ENCODE data around the gene ZSWIM7.
"Not testable (repeated sequence)": the region's sequence is repeated elsewhere in the genome, so short reads cannot be mapped to it uniquely, and the experiment has no call there.

The ZSWIM7 gene

DNA sequence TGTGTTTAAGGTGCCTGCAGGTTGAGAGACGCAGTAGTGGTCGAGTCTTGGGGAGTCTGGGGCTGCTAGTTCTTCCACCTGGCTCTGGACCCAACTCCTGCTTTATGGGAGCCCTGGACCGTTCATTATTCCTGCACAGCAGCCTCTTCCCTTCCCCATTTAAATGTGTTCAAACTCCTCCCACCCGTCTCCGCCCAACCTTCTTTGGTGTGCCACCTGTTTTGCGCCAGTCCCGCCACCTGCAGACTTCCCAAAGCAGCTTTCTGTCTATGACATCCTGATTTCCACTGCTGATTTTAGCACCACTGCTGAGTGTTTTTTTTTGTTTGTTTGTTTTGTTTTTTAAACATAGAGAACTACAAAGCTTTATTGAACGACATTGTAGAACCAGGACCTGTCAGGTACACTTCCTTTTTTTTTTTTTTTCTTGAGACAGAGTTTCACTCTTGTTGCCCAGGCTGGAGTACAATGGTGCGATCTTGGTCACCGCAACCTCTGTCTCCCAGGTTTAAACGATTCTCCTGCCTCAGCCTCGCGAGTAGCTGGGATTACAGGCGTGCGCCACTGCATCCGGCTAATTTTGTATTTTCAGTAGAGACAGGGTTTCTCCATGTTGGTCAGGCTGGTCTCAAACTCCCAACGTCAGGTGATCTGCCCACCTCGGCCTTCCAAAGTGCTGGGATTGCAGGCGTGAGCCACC is 41.7 kb downstream of the ZSWIM7 start:
- DNase-seq (ENCODE audit: low read depth), result no peak

DNA sequence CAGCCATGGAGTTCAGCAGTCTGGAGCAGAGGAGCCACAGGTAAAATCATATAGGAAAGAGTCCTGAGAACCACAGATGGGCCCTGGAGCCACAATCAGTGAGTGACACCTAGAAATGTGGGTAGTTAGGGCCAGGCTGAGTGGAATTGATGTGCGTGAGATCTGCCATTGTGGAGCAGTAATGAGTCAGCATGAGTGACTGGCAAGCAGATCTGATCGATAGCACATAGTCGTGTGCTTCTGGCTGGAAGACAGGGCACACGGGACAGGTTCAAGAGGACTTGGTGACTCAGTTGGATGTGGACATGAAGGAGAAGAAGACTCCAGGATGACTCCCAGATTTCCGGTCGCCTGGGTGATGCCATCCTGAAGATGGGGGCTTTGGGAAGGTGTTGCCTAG is 42.3 kb downstream of the ZSWIM7 start:
- no peak for DNase-seq (ENCODE audit: low read depth)

GRCh38 chr17:15955793-15956541 is 43.5 kb downstream of the ZSWIM7 start:
- peak; percentile 60 for DNase-seq (ENCODE audit: low read depth)

- DNase-seq (ENCODE audit: low read depth), result peak; percentile 86
These were observed 45.3 kb downstream of the ZSWIM7 start for GRCh38 chr17:15954222-15954621.

DNA sequence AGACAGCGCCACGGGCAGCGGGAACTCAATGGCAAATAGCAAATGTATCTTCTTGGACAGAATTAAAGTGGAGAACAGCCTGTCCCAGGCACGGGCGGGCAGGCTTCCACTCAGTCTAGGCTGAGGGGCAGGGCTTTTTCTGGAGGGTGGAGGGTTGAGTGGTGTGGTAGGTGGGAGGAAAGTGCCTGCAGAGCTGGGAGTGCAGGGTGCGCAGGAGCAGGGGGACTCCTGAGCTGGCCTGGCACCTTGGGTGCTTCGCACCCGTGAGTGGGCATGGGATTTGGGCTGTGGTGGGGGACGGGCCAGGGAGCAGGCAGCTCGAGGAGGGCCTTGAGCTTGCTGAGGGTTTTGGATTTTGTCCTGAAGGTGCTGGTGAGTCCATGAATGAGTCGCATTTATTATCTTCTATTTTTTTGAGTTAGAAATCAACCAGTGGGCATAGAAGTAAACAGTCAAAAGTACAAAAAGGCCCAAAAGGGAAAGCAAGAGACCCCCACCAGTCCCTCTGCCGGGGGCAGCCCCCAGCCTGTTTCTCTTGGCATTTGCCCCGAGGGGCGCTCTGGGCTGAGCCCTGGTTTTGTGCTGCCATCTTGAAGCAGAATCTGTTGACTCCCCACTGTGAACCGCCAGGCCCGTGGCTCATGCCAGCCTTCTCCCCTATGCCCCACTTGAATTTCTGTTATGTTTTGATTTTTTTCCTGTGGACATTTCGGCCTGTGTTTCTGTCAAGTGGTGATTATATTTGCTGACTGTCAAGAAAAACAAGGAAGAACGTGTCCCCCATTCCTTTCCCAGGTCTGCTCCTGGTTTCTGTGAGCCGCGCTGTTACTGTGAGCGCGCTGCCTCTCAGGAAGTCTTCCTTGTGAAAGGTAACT is 46.4 kb downstream of the ZSWIM7 start:
- DNase-seq (ENCODE audit: low read depth), result no peak

DNA sequence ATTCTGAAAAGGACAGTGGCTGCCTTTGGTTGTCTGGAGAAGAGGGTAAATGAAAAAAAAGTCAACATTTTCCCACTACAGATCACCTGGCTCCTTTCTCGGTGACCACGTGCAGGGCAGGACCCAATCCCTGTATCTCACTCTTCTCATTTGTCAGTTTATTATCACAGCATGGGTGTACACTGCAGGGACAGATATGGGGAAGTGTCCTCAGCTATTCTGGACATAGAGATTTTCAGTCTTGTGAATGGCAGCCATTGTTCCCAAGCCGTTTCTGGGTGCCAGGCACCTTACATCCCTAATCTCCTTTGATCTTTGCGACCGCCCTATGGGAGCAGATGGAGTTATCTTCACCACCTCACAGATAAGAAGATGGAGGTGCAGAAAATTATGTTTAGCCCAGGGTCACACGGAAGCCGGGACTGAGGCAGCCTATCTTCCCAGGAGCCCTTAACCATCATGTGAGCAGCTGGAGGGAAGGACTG is 47.4 kb downstream of the ZSWIM7 start:
- DNase-seq (ENCODE audit: low read depth), result no peak

GRCh38 chr17:15951368-15952047 is 48.0 kb downstream of the ZSWIM7 start:
- no peak for DNase-seq (ENCODE audit: low read depth)

- DNase-seq (ENCODE audit: low read depth), result no peak
These were observed 51.3 kb downstream of the ZSWIM7 start for GRCh38 chr17:15947976-15948752.

- DNase-seq (ENCODE audit: low read depth), result no peak
These were observed 52.2 kb downstream of the ZSWIM7 start for GRCh38 chr17:15947271-15947670.

DNA sequence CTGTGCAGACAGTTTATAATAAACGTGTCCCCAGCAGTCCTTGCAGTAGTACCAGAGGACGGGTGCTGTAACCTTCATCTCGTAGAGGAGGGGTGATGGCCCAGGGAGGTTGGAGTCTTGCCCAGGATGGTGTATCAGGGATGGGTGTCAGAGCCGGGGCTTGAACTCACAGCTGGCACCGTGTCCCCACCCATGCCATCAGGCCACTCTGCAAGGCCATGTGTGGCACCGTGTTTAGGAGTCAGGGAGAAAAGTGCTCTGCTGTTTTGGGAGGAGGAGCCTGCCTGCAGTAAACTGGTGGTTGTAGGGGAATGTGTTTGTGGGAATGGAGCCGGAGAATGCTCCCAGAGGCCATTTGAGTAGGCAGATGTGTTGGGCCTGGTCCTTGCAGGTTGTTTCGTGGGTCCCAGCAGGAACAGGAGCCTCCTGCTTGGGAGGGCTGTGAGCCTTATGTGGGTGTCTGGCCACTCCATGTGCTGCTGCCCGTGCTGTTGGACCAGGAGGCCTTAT is 52.8 kb downstream of the ZSWIM7 start:
- DNase-seq (ENCODE audit: low read depth), result no peak

GRCh38 chr17:15945527-15946191 is 53.8 kb downstream of the ZSWIM7 start:
- no peak for DNase-seq (ENCODE audit: low read depth)

DNA sequence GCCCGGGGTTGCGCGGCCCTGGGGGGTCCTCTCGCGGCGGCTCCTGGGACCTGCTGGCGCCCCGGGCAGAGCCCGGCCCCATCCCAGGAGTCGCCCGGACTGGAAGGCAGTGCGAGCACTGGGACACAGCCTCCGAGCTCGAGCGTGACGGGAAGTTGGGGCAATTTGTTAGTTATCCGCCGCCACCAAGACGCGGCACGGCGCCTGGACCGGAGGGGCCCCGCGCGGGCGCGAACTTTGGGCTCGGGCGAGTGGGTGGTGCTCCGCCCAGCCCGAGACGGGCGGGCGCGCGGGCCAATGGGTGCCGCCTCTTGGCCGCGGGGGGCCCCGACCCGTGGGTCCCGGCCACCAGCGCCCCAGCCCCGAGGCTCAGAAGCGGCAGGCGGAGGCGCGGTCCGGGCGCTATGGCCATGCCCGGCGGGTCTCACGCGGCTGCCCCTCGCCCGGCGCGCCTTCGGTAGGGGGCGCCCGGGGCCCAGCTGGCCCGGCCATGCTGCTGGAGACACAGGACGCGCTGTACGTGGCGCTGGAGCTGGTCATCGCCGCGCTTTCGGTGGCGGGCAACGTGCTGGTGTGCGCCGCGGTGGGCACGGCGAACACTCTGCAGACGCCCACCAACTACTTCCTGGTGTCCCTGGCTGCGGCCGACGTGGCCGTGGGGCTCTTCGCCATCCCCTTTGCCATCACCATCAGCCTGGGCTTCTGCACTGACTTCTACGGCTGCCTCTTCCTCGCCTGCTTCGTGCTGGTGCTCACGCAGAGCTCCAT is 54.6 kb downstream of the ZSWIM7 start, which contains the start of gene ADORA2B:
TSS of gene ADORA2B (plus strand) at position 372 of the 768 bp plus-strand sequence. CDS start at position 491, 119 bp downstream.
- peak; percentile 50 for DNase-seq (ENCODE audit: low read depth)

- DNase-seq (ENCODE audit: low read depth), result no peak
These were observed 55.3 kb downstream of the ZSWIM7 start for GRCh38 chr17:15943971-15944758.

DNA sequence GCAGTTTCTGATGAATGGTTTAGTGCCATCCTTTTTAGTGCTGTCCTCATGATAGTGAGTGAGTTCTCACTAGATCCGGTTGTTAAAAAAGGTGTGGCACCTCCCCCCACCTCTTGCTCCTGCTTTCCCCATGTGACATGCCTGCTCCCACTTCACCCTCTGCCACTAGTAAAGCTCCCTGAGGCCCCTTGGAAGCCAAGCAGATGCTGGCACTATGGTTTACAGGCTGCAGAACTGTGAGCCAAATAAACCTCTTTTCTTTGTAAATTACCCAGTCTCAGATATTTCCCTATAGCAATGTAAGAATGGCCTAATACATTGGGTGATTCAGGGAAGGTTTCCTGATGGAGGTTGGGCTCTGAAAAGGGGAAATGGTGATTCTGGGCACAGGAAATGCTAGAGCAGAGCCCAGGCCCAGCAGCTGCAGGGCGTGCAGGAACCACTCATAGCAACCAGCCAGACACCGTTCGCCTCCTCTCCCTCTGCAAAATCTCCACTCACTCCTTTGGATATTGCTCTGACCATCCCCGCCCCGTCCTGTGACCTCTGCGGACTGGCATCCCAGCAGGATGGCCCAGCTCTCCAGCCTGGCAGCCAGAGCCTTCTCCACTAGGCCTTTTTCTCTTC is 57.2 kb downstream of the ZSWIM7 start:
- no peak for DNase-seq (ENCODE audit: low read depth)

- DNase-seq (ENCODE audit: low read depth), result peak; percentile 40
These were observed 57.7 kb downstream of the ZSWIM7 start for GRCh38 chr17:15941781-15942180.

DNA sequence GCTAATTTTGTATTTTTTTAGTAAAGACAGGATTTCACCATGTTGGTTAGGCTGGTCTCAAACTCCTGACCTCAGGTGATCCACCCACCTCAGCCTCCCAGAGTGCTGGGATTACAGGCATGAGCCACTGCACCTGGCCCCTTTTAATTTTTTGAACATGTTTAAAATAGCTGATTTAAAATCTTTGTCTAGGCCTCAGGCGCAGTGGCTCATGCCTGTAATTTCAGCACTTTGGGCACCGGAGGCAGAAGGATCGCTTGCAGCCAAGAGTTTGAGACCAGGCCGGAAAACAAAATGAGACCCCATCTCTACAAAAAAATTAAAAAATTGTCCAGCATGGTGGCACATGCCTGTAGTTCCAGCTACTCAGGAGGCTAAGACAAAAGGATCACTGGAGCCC is 63.0 kb downstream of the ZSWIM7 start:
- not testable (repeated sequence) for DNase-seq (ENCODE audit: low read depth)

DNA sequence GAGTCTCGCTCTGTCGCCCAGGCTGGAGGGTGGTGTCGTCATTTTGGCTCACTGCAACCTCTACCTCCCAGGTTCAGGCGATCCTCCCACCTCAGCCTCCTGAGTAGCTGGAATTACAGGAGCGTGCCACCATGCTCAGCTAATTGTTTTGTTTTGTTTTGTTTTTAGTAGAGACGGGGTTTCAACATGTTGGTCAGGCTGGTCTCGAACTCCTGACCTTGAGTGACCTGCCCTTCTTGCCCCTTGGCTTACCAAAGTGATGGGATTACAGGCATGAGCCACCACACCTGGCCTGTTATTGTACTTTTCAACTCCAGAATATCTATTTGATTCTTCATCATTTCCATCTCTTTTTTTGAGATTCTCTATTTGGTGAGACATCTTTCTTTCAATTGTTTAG is 63.6 kb downstream of the ZSWIM7 start:
- no peak for DNase-seq (ENCODE audit: low read depth)

DNA sequence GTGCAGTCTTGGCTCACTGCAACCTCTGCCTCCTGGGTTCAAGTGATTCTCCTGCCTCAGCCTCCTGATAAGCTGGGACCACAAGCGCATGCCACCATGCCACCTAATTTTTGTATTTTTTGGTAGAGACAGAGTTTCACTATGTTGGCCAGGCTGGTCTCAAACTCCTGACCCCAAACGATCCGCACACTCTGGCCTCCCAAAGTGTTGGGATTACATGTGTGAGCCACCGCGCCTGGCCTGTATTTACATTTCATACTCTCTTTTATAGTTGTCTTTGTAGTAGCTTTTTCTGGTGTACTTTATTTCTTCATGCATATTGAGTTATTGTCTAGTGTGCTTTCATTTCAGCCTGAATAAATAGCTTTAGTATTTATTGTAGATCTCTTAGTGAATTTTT is 64.6 kb downstream of the ZSWIM7 start:
- no peak for DNase-seq (ENCODE audit: low read depth)
